ENCODE results near the gene SEC24C.
"Not testable (repeated sequence)": the region's sequence is repeated elsewhere in the genome, so short reads cannot be mapped to it uniquely, and the experiment has no call there.

The SEC24C gene

GRCh38 chr10:73791871-73792400, 47.8 kb downstream of the SEC24C start:
- in situ Hi-C loops (cut with HindIII; ENCODE audit: low sequenced_read_pairs), result no loop called here

- in situ Hi-C loops (cut with HindIII; ENCODE audit: low sequenced_read_pairs), result no loop called here
Measured at GRCh38 chr10:73793456-73793855, 49.3 kb downstream of the SEC24C start.

- in situ Hi-C loops (cut with HindIII; ENCODE audit: low sequenced_read_pairs), result not testable (repeated sequence)
Measured at GRCh38 chr10:73795491-73795890, 51.3 kb downstream of the SEC24C start.

GRCh38 chr10:73796035-73796434, 51.9 kb downstream of the SEC24C start:
- in situ Hi-C loops (cut with HindIII; ENCODE audit: low sequenced_read_pairs), result not testable (repeated sequence)

- in situ Hi-C loops (cut with HindIII; ENCODE audit: low sequenced_read_pairs), result no loop called here
Measured at GRCh38 chr10:73796766-73797165, 52.6 kb downstream of the SEC24C start.

GRCh38 chr10:73797324-73798025, 53.3 kb downstream of the SEC24C start:
- in situ Hi-C loops (cut with HindIII; ENCODE audit: low sequenced_read_pairs), result no loop called here

- in situ Hi-C loops (cut with HindIII; ENCODE audit: low sequenced_read_pairs), result no loop called here
Measured at GRCh38 chr10:73798087-73798486, 53.9 kb downstream of the SEC24C start.

- in situ Hi-C loops (cut with HindIII; ENCODE audit: low sequenced_read_pairs), result no loop called here
Measured at GRCh38 chr10:73798927-73799560, 54.9 kb downstream of the SEC24C start.

- in situ Hi-C loops (cut with HindIII; ENCODE audit: low sequenced_read_pairs), result no loop called here
Measured at GRCh38 chr10:73799899-73800559, 55.9 kb downstream of the SEC24C start.

- in situ Hi-C loops (cut with HindIII; ENCODE audit: low sequenced_read_pairs), result no loop called here
Measured at GRCh38 chr10:73800560-73801252, 56.5 kb downstream of the SEC24C start.

- in situ Hi-C loops (cut with HindIII; ENCODE audit: low sequenced_read_pairs), result no loop called here
Measured at GRCh38 chr10:73801253-73801590, 57.0 kb downstream of the SEC24C start.

GRCh38 chr10:73802276-73802991, 58.3 kb downstream of the SEC24C start:
- in situ Hi-C loops (cut with HindIII; ENCODE audit: low sequenced_read_pairs), result no loop called here

GRCh38 chr10:73803680-73804286, 59.6 kb downstream of the SEC24C start:
- in situ Hi-C loops (cut with HindIII; ENCODE audit: low sequenced_read_pairs), result no loop called here

GRCh38 chr10:73806176-73806950, 62.2 kb downstream of the SEC24C start:
- in situ Hi-C loops (cut with HindIII; ENCODE audit: low sequenced_read_pairs), result no loop called here

- in situ Hi-C loops (cut with HindIII; ENCODE audit: low sequenced_read_pairs), result no loop called here
Measured at GRCh38 chr10:73807471-73807870, 63.3 kb downstream of the SEC24C start.

- in situ Hi-C loops (cut with HindIII; ENCODE audit: low sequenced_read_pairs), result no loop called here
Measured at GRCh38 chr10:73808021-73808815, 64.0 kb downstream of the SEC24C start.

- in situ Hi-C loops (cut with HindIII; ENCODE audit: low sequenced_read_pairs), result no loop called here
Measured at GRCh38 chr10:73809061-73809818, 65.1 kb downstream of the SEC24C start.

- in situ Hi-C loops (cut with HindIII; ENCODE audit: low sequenced_read_pairs), result no loop called here
Measured at GRCh38 chr10:73810358-73810734, 66.2 kb downstream of the SEC24C start.
